Liver (tissue), 2 donors: ENCODE measurements around the gene ZNF341.

Source experiments
- CTCF ChIP-seq: fragments of 150-350 bp; IDR thresholded peaks from 2 replicates; pipeline ENCODE4 v1.5.1; 2017; ENCODE audit warnings: improper control_type of control experiment, low read depth, low read length; ENCODE audit not compliant: missing input control
- MAX ChIP-seq: IDR thresholded peaks from 2 replicates; pipeline ENCODE4 v1.6.1; 2016; ENCODE audit warnings: antibody characterized with exemption
- donor health status: healthy.

GRCh38 chr20:33757046-33757445, 25.2 kb downstream of the ZNF341 start:
- TF ChIP-seq CTCF: no peak
- no peak for TF ChIP-seq MAX
